GM12801 (cell line): Measurements from ENCODE around the gene KCND2.

Experiments used
- CTCF ChIP-seq: IDR thresholded peaks from one replicate; pipeline ENCODE4 v1.5.1; 2011; ENCODE audit warnings: control low read depth; ENCODE audit not compliant: insufficient read length; ENCODE audit errors: extremely low read depth

Gene KCND2

GRCh38 chr7:120442838-120443237 is 169.9 kb downstream of the KCND2 start:
- no peak for TF ChIP-seq CTCF

- no peak for TF ChIP-seq CTCF
Observed at GRCh38 chr7:120444650-120445049, 171.7 kb downstream of the KCND2 start.

DNA sequence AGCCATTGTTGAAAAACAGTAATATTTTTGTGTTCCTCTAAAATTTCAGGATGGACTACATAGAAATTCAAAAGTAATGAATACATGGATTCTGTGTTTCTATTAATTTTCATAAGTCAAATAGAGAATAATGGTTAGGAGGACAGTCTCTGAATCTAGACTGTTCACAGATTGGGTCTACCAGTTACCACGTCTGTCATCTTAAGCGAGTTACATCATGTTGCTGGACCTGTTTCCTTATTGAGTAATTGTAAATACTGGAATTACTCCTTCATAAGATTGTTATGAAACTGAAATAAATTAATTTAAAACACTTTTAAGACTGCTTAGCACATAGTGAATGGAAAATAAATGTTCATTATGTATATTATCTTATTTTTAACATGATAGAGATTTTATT is 172.3 kb downstream of the KCND2 start:
- no peak for TF ChIP-seq CTCF

GRCh38 chr7:120452665-120453064 is 179.7 kb downstream of the KCND2 start:
- no peak for TF ChIP-seq CTCF

- TF ChIP-seq CTCF, result no peak
Observed at GRCh38 chr7:120456699-120457098, 183.7 kb downstream of the KCND2 start.

DNA sequence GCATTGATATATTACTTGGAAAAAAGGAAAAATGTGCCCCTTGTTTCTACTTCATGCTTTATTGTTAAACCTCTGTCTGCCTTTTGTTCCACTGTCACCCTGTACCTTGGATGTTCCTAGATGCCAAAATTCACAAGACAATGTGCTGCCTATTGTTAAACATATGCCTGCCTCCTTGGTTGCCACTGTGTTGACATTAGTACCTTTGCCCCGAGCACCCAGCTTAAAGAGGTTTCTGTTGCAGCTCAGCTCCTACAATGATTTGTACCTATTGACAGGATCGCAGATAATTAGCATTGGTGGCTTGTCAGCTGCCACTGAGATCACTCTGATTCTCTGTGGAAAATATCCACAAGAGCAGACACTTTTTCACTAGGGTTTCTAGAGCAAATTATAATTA is 188.0 kb downstream of the KCND2 start:
- no peak for TF ChIP-seq CTCF

DNA sequence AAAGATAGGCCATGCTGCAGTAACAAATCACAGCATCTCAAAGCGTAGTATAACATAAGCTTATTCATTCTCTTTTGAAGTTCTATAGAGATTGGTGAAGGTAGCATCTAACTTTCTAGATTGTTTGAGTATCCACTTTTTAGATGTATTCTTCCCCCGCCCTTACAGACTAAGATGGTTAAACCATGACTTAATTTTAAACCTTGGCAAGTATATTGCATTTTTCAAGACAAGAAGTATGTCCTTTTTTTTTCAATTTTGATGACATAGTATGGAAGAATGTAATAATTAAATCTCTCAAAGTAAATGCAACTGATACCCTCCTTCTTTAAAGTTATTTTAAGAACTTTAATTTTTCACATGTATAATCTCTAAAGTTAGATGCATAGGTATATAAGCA is 190.0 kb downstream of the KCND2 start:
- no peak for TF ChIP-seq CTCF

DNA sequence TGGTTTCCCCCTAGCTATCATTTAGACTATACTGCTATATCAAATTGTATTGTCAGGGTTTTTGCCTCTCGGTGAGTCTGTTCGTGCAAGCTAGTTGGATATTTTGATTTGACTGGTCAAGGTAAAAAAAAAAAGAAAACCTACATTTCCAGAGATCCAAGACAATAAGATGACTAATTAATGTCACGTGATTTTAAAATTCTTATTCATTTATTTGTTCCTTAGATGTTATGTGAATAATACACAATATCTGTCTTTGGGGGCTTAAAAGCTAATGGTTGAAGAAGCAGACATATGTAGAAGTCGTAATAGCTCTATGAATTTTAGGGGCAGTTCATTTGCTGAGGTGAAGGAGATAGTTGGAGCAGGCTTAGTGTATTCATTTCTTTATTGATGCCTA is 191.1 kb downstream of the KCND2 start:
- no peak for TF ChIP-seq CTCF
